SK-N-MC (cell line): ENCODE results near the gene BMPR1B.

Experiments used
- DNase-seq: peaks from one replicate; pipeline ENCODE4 v3.0.0-alpha.2; 2011; ENCODE audit warnings: low read depth, low spot score
- H3K27ac ChIP-seq: fragments of 200-600 bp; sonication (generic); 2 replicates; pipeline ENCODE4 v1.5.1; 2016; ENCODE audit warnings: mixed run types
- H3K36me3 ChIP-seq: fragments of 200-600 bp; sonication (generic); 2 replicates; pipeline ENCODE4 v1.6.1; 2017; ENCODE audit warnings: antibody characterized with exemption, low read length, mixed read lengths; ENCODE audit not compliant: insufficient read depth
- H3K4me3 ChIP-seq: fragments of 200-600 bp; sonication (generic); 2 replicates; pipeline ENCODE4 v1.5.1; 2016
- H3K9ac ChIP-seq: fragments of 200-600 bp; sonication (generic); 2 replicates; pipeline ENCODE4 v1.8.0; 2017; ENCODE audit warnings: mixed run types, mixed read lengths; ENCODE audit not compliant: insufficient read length
- H3K9me3 ChIP-seq: fragments of 200-600 bp; sonication (generic); 2 replicates; pipeline ENCODE4 v1.6.1; 2017; ENCODE audit warnings: low read depth, mild to moderate bottlenecking, antibody characterized with exemption, low read length, moderate library complexity, mixed read lengths
- EZH2 ChIP-seq: fragments of 200-600 bp; sonication (generic); IDR thresholded peaks from one replicate; pipeline ENCODE4 v1.6.1; 2017; ENCODE audit warnings: antibody characterized with exemption
- FOXP2 ChIP-seq: optimal IDR thresholded peaks from 2 replicates; pipeline ENCODE3; 2011; ENCODE audit warnings: mild to moderate bottlenecking, moderate library complexity; ENCODE audit not compliant: insufficient read depth; ENCODE audit errors: extremely low read length, control extremely low read depth
- POLR2AphosphoS5 ChIP-seq: IDR thresholded peaks from 2 replicates; pipeline ENCODE4 v1.6.1; 2012; ENCODE audit warnings: mild to moderate bottlenecking, low read depth, low read length, borderline replicate concordance

The BMPR1B gene

GRCh38 chr4:95204267-95204844 lies 446.6 kb downstream of the BMPR1B start:
- Histone ChIP-seq H3K9me3 (no peaks in the 10 kb centered on the region), H3K4me3 (no peak overlapping the region), H3K36me3 (no peaks in the 10 kb centered on the region), H3K9ac (no peak overlapping the region), H3K27ac (no peak overlapping the region)
- TF ChIP-seq POLR2AphosphoS5 = no peak
- DNase-seq = no peak

DNA sequence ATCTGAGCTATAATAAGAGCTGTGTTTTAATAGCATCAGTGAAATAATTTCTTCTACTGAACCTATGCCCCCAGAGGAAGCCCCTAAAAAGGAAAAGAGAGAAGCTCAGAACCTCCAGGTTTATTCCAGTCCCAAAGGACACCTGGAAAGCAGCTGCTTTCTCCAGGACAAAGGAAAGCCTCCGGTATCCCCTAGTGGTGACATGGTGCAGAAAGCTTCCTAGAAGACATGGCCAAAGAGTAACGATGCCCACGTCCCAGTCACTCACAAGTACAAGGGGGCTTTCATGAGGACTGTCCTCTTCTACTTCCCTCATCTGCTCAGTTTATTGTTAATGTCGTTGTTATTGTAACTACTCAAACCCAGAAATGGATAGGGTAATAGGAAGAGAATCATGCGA lies 447.1 kb downstream of the BMPR1B start:
- no peak for DNase-seq
- Histone ChIP-seq H3K9me3 (no peaks in the 10 kb centered on the region), H3K4me3 (no peak overlapping the region), H3K9ac (no peak overlapping the region), H3K36me3 (no peaks in the 10 kb centered on the region), H3K27ac (no peak overlapping the region)
- no peak for TF ChIP-seq FOXP2
- no peak for TF ChIP-seq POLR2AphosphoS5
- TF ChIP-seq EZH2 = no peak
